HG03558 (cell line): Measurements from ENCODE around the gene WNT7A.

Source experiments
- ATAC-seq: cut with Tn5 transposase; IDR thresholded peaks from one replicate; pipeline ENCODE4 v1.9.1; 2021; ENCODE audit warnings: moderate number of reproducible peaks; ENCODE audit not compliant: unreplicated experiment; ENCODE audit errors: extremely low read depth

WNT7A gene

GRCh38 chr3:13801361-13802204, 78.3 kb downstream of the WNT7A start:
- ATAC-seq, result no peak

GRCh38 chr3:13800064-13800463, 79.8 kb downstream of the WNT7A start:
- ATAC-seq, result no peak

GRCh38 chr3:13798401-13798800, 81.5 kb downstream of the WNT7A start:
- ATAC-seq, result no peak

GRCh38 chr3:13796701-13797460, 83.0 kb downstream of the WNT7A start:
- no peak for ATAC-seq

GRCh38 chr3:13795816-13796215, 84.1 kb downstream of the WNT7A start:
- no peak for ATAC-seq

GRCh38 chr3:13794322-13794721, 85.5 kb downstream of the WNT7A start:
- no peak for ATAC-seq

GRCh38 chr3:13793451-13793850, 86.4 kb downstream of the WNT7A start:
- no peak for ATAC-seq

- no peak for ATAC-seq
Observed at GRCh38 chr3:13792512-13793371, 87.1 kb downstream of the WNT7A start.

- ATAC-seq, result no peak
Observed at GRCh38 chr3:13792051-13792490, 87.8 kb downstream of the WNT7A start.

GRCh38 chr3:13791198-13792050, 88.4 kb downstream of the WNT7A start:
- ATAC-seq, result no peak

- ATAC-seq, result no peak
Observed at GRCh38 chr3:13790376-13791197, 89.3 kb downstream of the WNT7A start.

- no peak for ATAC-seq
Observed at GRCh38 chr3:13788522-13789424, 91.1 kb downstream of the WNT7A start.

- ATAC-seq, result no peak
Observed at GRCh38 chr3:13787533-13788132, 92.2 kb downstream of the WNT7A start.

GRCh38 chr3:13786811-13787210, 93.1 kb downstream of the WNT7A start:
- ATAC-seq, result no peak

GRCh38 chr3:13785853-13786436, 93.9 kb downstream of the WNT7A start:
- ATAC-seq, result no peak

GRCh38 chr3:13785351-13785750, 94.5 kb downstream of the WNT7A start:
- no peak for ATAC-seq

GRCh38 chr3:13783476-13783875, 96.4 kb downstream of the WNT7A start:
- no peak for ATAC-seq
